A673 (cell line): ENCODE data around the gene NCKIPSD. TPM values are rescaled to one million over a fixed set of nuclear protein-coding genes. Genes with fewer than 3 reads are reported as not detected.

Experiments used
- BruUV-seq: library from RNA; stranded (reverse); fragments of 400-500 nt; replicated peaks from 2 replicates; lab custom pipeline; 2021; lab: Mats Ljungman, UMichigan
- CTCF ChIA-PET: fragments of 300-600 bp; sonication (Branson Sonifier 250); formaldehyde crosslinking; loops from one replicate; lab custom pipeline; 2022; ENCODE audit warnings: antibody characterized with exemption; lab: Charles Lee
- POLR2A ChIA-PET: fragments of 300-600 bp; sonication (Branson Sonifier 250); formaldehyde crosslinking; loops from one replicate; lab custom pipeline; 2022; ENCODE audit warnings: antibody characterized with exemption; ENCODE audit not compliant: low non-redundant PET; lab: Charles Lee
- DNase-seq: peaks from one replicate; pipeline ENCODE4 v3.0.0-alpha.2; 2015; ENCODE audit warnings: low spot score
- H3K27ac ChIP-seq: fragments of 200-600 bp; sonication (generic); 2 replicates; pipeline ENCODE4 v1.5.1; 2016; ENCODE audit warnings: mixed run types, low read depth, mild to moderate bottlenecking, mixed read lengths, antibody characterized with exemption, low read length; ENCODE audit not compliant: poor library complexity, severe bottlenecking
- H3K27me3 ChIP-seq: fragments of 200-600 bp; sonication (generic); replicated peaks from 2 replicates; pipeline ENCODE4 v1.6.1; 2017; ENCODE audit warnings: mixed run types, low read depth, mild to moderate bottlenecking, mixed read lengths, antibody characterized with exemption, low read length; ENCODE audit not compliant: insufficient read depth, poor library complexity
- H3K36me3 ChIP-seq: fragments of 200-600 bp; sonication (generic); 2 replicates; pipeline ENCODE4 v1.6.1; 2016; ENCODE audit warnings: mixed run types, mild to moderate bottlenecking, mixed read lengths, antibody characterized with exemption, low read length; ENCODE audit not compliant: insufficient read depth, poor library complexity, severe bottlenecking
- H3K4me1 ChIP-seq: fragments of 200-600 bp; sonication (generic); 2 replicates; pipeline ENCODE4 v1.6.1; 2017; ENCODE audit warnings: mixed run types, mild to moderate bottlenecking, mixed read lengths, antibody characterized with exemption, low read length; ENCODE audit not compliant: insufficient read depth, poor library complexity, severe bottlenecking
- H3K4me3 ChIP-seq: fragments of 200-600 bp; sonication (generic); 2 replicates; pipeline ENCODE4 v1.5.1; 2016; ENCODE audit warnings: low read depth, mixed run types, mild to moderate bottlenecking, mixed read lengths, low read length; ENCODE audit not compliant: poor library complexity, severe bottlenecking
- H3K9me3 ChIP-seq: fragments of 200-600 bp; sonication (generic); 2 replicates; pipeline ENCODE4 v1.6.1; 2016; ENCODE audit warnings: mixed run types, low read depth, mild to moderate bottlenecking, mixed read lengths, antibody characterized with exemption, low read length; ENCODE audit not compliant: poor library complexity, severe bottlenecking
- CTCF ChIP-seq: fragments of 300-800, 200-600 bp; sonication (generic); conservative IDR thresholded peaks from 2 replicates; pipeline ENCODE4 v1.5.1; 2017; ENCODE audit warnings: low read depth, mild to moderate bottlenecking, antibody characterized with exemption, low read length, moderate library complexity, mixed read lengths
- EZH2 ChIP-seq: fragments of 200-600 bp; sonication (generic); IDR thresholded peaks from 2 replicates; pipeline ENCODE4 v1.6.1; 2017; ENCODE audit warnings: borderline replicate concordance, low read depth, mild to moderate bottlenecking, mixed read lengths, antibody characterized with exemption, low read length; ENCODE audit not compliant: poor library complexity, severe bottlenecking
- intact Hi-C: fragments of 100-400 bp; cut with micrococcal nuclease; formaldehyde crosslinking; loops from one replicate; pipeline ENCODE4 v1.10.0; 2022; ENCODE audit not compliant: unreplicated experiment
- total RNA-seq: library from RNA; stranded (reverse); gene quantifications from 2 replicates; pipeline ENCODE4 v1.2.3, GENCODE V29; 2021

Gene NCKIPSD
- total RNA-seq, 1 experiment from 2014 or later: 15.0 TPM

GRCh38 chr3:48678566-48679380 lies 6.9 kb downstream of the NCKIPSD start:
- H3K27ac ChIP-seq: no peak overlapping the region
- ChIA-PET POLR2A (no interaction called here), CTCF (no interaction called here)
- H3K4me3 ChIP-seq: no peak overlapping the region
- H3K9me3 ChIP-seq: no peaks in the 10 kb centered on the region
- H3K36me3 ChIP-seq: peaks cover 3% of the 10 kb centered on the region
- DNase-seq: no peak
- H3K27me3 ChIP-seq: no peaks in the 10 kb centered on the region
- H3K4me1 ChIP-seq: peaks cover 8% of the 10 kb centered on the region
- intact Hi-C loops: no loop called here
- BruUV-seq: no TSS peak
- TF ChIP-seq CTCF (no peak), EZH2 (no peak)

- intact Hi-C loops: no loop called here
- BruUV-seq: no TSS peak
- ChIA-PET POLR2A (no interaction called here), CTCF (no interaction called here)
- H3K36me3 ChIP-seq: peaks cover 3% of the 10 kb centered on the region
- H3K9me3 ChIP-seq: no peaks in the 10 kb centered on the region
- DNase-seq: no peak
- TF ChIP-seq CTCF (no peak), EZH2 (no peak)
- peaks cover under 1% of the 10 kb centered on the region for H3K4me1 ChIP-seq
- H3K4me3 ChIP-seq: no peak overlapping the region
- no peaks in the 10 kb centered on the region for H3K27me3 ChIP-seq
- H3K27ac ChIP-seq: no peak overlapping the region
These were observed 7.7 kb downstream of the NCKIPSD start for GRCh38 chr3:48678056-48678455.

DNA sequence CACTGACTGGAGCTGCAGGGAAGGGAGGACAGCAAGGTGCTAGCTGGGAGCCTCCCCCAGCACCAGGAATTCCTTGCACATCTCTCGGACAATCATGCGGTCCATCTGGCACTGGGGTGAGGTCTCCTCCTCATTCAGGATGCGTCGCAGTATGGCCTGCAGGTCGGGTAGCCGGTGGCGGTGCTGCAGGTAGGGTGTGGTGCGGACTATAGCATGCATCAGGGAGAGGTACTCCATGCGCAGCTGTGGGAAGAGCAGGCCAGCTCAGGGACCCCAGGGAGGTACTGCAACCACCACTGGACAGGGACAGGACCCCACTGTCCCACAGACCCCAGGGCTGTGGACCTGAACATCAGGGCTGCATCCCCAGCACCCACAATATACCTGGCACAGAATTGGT lies 11.2 kb downstream of the NCKIPSD start:
- Histone ChIP-seq H3K27me3 (no peaks in the 10 kb centered on the region), H3K27ac (no peak overlapping the region), H3K4me3 (no peak overlapping the region), H3K4me1 (no peaks in the 10 kb centered on the region), H3K9me3 (no peaks in the 10 kb centered on the region), H3K36me3 (no peaks in the 10 kb centered on the region)
- no TSS peak for BruUV-seq
- no peak for TF ChIP-seq CTCF
- TF ChIP-seq EZH2: no peak
- no peak for DNase-seq
- intact Hi-C loops: no loop called here
- ChIA-PET CTCF (no interaction called here), POLR2A (no interaction called here)
